Measurements from ENCODE around the gene RCN2. TPM values are rescaled to one million over a fixed set of nuclear protein-coding genes. Genes with fewer than 3 reads are reported as not detected.

RCN2 gene
- total and polyA plus RNA-seq, 2 of the 13 experiments (the other 11 are each of a cell fraction or from before 2014, with no cell fraction given), result 84.4 to 89.0 TPM

GRCh38 chr15:76905013-76905839 is 26.3 kb upstream of the RCN2 start, which contains the start of gene SCAPER (continued):
- TF ChIP-seq ZUFSP (CRISPR knock-in tag; IDR thresholded peaks at IDR 0.05; ENCODE audit: borderline replicate concordance) (no peak), ZNF839 (CRISPR knock-in tag; IDR thresholded peaks at IDR 0.05; ENCODE audit: borderline replicate concordance) (no peak), ZNF276 (CRISPR knock-in tag; IDR thresholded peaks at IDR 0.05; ENCODE audit: low read depth) (peak; percentile 92; the same call in 1 of the 2 replicates), MAZ (IDR thresholded peaks at IDR 0.05; ENCODE audit: borderline replicate concordance, low read depth, low read length) (0 out of 2 replicates have a peak, but pooled peaks have one; percentile 57), MAZ (CRISPR knock-in tag; IDR thresholded peaks at IDR 0.05; ENCODE audit: low read depth) (peak; percentile 82), FOXA1 (IDR thresholded peaks at IDR 0.05) (no peak), FOXA1 (CRISPR knock-in tag; IDR thresholded peaks at IDR 0.05) (no peak; the same call in 1 of the 2 replicates), MLXIP (CRISPR knock-in tag; IDR thresholded peaks at IDR 0.05; ENCODE audit: borderline replicate concordance) (peak; percentile 77), TFDP1 (CRISPR knock-in tag; IDR thresholded peaks at IDR 0.05; ENCODE audit: borderline replicate concordance) (peak; percentile 99), POGZ (CRISPR knock-in tag; IDR thresholded peaks at IDR 0.05) (peak; percentile 91), ONECUT2 (CRISPR knock-in tag; IDR thresholded peaks at IDR 0.05) (peak; percentile 66; the same call in 1 of the 2 replicates), ATAD3A (CRISPR knock-in tag; IDR thresholded peaks at IDR 0.05) (no peak), ZNF224 (CRISPR knock-in tag; IDR thresholded peaks at IDR 0.05) (peak; percentile 90), FOXO4 (CRISPR knock-in tag; conservative IDR thresholded peaks at IDR 0.05) (peak; percentile 99), SYNCRIP (IDR thresholded peaks at IDR 0.05; ENCODE audit: insufficient read depth, low read depth, low read length) (no peak), ZBTB8A (CRISPR knock-in tag; IDR thresholded peaks at IDR 0.05; ENCODE audit: borderline replicate concordance, low read depth) (peak; percentile 98), AHR (CRISPR knock-in tag; IDR thresholded peaks at IDR 0.05) (peak; percentile 91), SP5 (CRISPR knock-in tag; IDR thresholded peaks at IDR 0.05; ENCODE audit: borderline replicate concordance, low read depth) (peak; percentile 98), ZMYM3 (CRISPR knock-in tag; IDR thresholded peaks at IDR 0.05) (no peak; the same call in 1 of the 2 replicates), ZNF7 (CRISPR knock-in tag; IDR thresholded peaks at IDR 0.05) (no peak)
